ENCODE data around the gene TM7SF3. TPM values are rescaled to one million over a fixed set of nuclear protein-coding genes. Genes with fewer than 3 reads are reported as not detected.
A peak's percentile ranks its signal among the peaks of the same experiment; 100 is the strongest.

TM7SF3 gene
- total RNA-seq, 1 donor from 2014 or later, result 46.9 TPM

DNA sequence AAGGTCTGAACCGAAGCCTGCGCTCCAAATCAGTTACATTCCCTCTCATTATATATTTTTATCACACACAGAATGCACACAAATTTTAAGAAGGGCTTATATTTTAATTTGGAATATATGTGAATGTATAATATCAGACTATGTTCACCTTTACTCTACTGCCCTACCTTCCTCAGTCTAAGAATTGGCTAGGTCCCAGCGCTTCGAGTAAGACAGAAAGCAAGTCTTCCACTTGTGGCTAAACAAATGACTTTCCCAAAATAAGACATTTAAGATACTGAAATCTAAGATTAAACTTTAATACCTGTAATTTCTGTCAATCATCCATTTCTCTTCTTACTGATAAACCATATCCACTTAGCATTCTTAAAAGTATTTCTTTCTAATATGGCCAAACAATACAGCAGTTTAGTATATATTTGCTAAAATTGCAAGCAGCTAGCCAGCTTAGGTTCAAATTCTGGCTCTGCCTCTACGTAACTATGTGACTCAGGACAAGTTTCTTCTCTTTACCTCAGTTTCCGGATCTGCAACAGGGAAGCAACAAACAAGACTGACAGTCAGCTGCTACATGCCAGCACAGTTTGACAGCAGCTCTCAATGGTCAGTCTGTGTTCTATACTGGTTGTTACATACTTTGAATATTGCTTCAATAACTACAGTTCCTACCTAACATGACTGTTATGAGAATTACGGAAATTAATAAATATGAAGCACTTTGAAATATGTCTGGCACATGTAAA is 78.4 kb downstream of the TM7SF3 start:
- no peak for DNase-seq (ENCODE audit: extremely low spot score, unreplicated experiment)
- TF ChIP-seq, protein P1, sequence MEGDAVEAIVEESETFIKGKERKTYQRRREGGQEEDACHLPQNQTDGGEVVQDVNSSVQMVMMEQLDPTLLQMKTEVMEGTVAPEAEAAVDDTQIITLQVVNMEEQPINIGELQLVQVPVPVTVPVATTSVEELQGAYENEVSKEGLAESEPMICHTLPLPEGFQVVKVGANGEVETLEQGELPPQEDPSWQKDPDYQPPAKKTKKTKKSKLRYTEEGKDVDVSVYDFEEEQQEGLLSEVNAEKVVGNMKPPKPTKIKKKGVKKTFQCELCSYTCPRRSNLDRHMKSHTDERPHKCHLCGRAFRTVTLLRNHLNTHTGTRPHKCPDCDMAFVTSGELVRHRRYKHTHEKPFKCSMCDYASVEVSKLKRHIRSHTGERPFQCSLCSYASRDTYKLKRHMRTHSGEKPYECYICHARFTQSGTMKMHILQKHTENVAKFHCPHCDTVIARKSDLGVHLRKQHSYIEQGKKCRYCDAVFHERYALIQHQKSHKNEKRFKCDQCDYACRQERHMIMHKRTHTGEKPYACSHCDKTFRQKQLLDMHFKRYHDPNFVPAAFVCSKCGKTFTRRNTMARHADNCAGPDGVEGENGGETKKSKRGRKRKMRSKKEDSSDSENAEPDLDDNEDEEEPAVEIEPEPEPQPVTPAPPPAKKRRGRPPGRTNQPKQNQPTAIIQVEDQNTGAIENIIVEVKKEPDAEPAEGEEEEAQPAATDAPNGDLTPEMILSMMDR (IDR thresholded peaks at IDR 0.05), result no peak
- H3K27ac Mint-ChIP-seq (ENCODE audit: unreplicated experiment), result no peak overlapping the region
- peaks cover 15% of the 10 kb centered on the region for H3K36me3 Mint-ChIP-seq (ENCODE audit: unreplicated experiment)
- H3K4me3 Mint-ChIP-seq (ENCODE audit: unreplicated experiment), result no peak overlapping the region
- no peaks in the 10 kb centered on the region for H3K9me3 Mint-ChIP-seq (ENCODE audit: unreplicated experiment)
- H3K27me3 Mint-ChIP-seq (ENCODE audit: unreplicated experiment), result no peaks in the 10 kb centered on the region
- H3K4me1 Mint-ChIP-seq (ENCODE audit: unreplicated experiment), result peaks cover 37% of the 10 kb centered on the region

DNA sequence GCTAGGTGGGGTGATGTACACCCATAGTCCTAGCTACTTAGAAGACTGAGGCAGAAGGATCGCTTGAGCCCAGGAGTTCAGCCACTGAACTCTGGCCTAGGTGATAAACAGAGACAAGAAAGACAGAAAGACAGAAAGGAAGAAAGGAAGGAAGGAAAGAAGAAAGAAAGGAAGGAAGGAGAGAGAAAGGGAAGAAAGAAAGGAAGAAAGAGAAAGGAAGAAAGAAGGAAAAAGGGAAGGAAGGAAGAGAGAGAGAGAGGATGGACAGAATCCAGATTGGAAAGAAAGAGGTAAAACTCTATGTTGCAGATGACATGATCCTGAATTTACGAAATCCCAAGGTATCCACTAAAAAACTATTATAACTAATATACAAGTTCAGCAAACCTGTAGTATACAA is 84.6 kb downstream of the TM7SF3 start:
- Mint-ChIP-seq H3K9me3 (ENCODE audit: unreplicated experiment) (no peaks in the 10 kb centered on the region), H3K4me3 (ENCODE audit: unreplicated experiment) (no peak overlapping the region), H3K27ac (ENCODE audit: unreplicated experiment) (peak overlapping the region; percentile 62), H3K27me3 (ENCODE audit: unreplicated experiment) (no peaks in the 10 kb centered on the region), H3K4me1 (ENCODE audit: unreplicated experiment) (peaks cover 1% of the 10 kb centered on the region), H3K36me3 (ENCODE audit: unreplicated experiment) (peaks cover 47% of the 10 kb centered on the region)
- no peak for DNase-seq (ENCODE audit: extremely low spot score, unreplicated experiment)
- TF ChIP-seq, protein P1 (IDR thresholded peaks at IDR 0.05), result no peak

DNA sequence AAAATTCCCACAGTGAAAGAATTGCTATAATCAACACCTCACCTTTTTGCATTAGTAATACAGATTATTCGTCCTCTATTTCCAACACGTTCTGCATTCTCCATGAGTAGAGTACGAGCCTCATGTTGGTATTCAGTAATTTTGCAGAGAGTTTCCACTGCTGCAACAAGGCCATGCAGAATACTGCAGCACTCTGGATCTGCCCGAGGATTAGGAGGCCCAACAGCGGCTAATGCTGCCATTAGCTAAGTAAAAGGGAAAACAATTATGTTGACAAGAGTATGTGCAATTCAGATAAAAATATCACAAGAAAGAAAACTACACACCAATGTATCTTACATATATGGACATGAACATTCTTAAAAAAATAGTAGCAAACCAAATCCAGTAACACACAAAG is 85.5 kb downstream of the TM7SF3 start:
- no peak overlapping the region for H3K27ac Mint-ChIP-seq (ENCODE audit: unreplicated experiment)
- no peaks in the 10 kb centered on the region for H3K9me3 Mint-ChIP-seq (ENCODE audit: unreplicated experiment)
- peaks cover 47% of the 10 kb centered on the region for H3K36me3 Mint-ChIP-seq (ENCODE audit: unreplicated experiment)
- no peak for DNase-seq (ENCODE audit: extremely low spot score, unreplicated experiment)
- H3K27me3 Mint-ChIP-seq (ENCODE audit: unreplicated experiment), result no peaks in the 10 kb centered on the region
- TF ChIP-seq, protein P1 (IDR thresholded peaks at IDR 0.05), result no peak
- H3K4me1 Mint-ChIP-seq (ENCODE audit: unreplicated experiment), result peaks cover 1% of the 10 kb centered on the region
- no peak overlapping the region for H3K4me3 Mint-ChIP-seq (ENCODE audit: unreplicated experiment)

Other genes with a start within 250 kb of the TM7SF3 start
- 20.5 and 22.1 TPM in 2 replicates for gene ITPR2, start 181.2 kb downstream of the TM7SF3 start, total RNA-seq
- 22.4 and 27.6 TPM in 2 replicates for gene INTS13, start 76.4 kb downstream of the TM7SF3 start, total RNA-seq
- gene FGFR1OP2, start 75.9 kb downstream of the TM7SF3 start, total RNA-seq, result 43.7 and 44.4 TPM in 2 replicates
- 42.1 and 43.0 TPM in 2 replicates for gene MED21, start 8.2 kb upstream of the TM7SF3 start, total RNA-seq
- gene C12orf71, start 68.2 kb upstream of the TM7SF3 start, total RNA-seq, result not detected in 2 replicates
- gene STK38L, start 229.9 kb upstream of the TM7SF3 start, total RNA-seq, result 75.6 and 81.3 TPM in 2 replicates